HepG2 (cell line): ENCODE measurements around the gene RIPPLY1. TPM values are rescaled to one million over a fixed set of nuclear protein-coding genes. Genes with fewer than 3 reads are reported as not detected.

ENCODE experiments used
- ARID5B ChIP-seq: IDR thresholded peaks from 2 replicates; pipeline ENCODE4 v1.4.0; 2020; ENCODE audit warnings: mild to moderate bottlenecking, missing genetic modification reagents
- BCL6 ChIP-seq: IDR thresholded peaks from 2 replicates; pipeline ENCODE4 v1.6.1; 2016; ENCODE audit warnings: missing genetic modification reagents, missing compliant biosample characterization
- ELF3 ChIP-seq: IDR thresholded peaks from 2 replicates; pipeline ENCODE4 v1.6.1; 2016; ENCODE audit warnings: missing genetic modification reagents, missing compliant biosample characterization
- ETV5 ChIP-seq: IDR thresholded peaks from 2 replicates; pipeline ENCODE4 v1.6.1; 2018; ENCODE audit warnings: missing biosample characterization, missing genetic modification reagents, inconsistent platforms, borderline replicate concordance
- HDAC2 ChIP-seq: sonication (generic); formaldehyde crosslinking; IDR thresholded peaks from 2 replicates; pipeline ENCODE4 v1.4.0; 2020; ENCODE audit warnings: missing genetic modification reagents
- HMG20B ChIP-seq: conservative IDR thresholded peaks from 2 replicates; pipeline ENCODE4 v1.6.1; 2016; ENCODE audit warnings: missing genetic modification reagents, missing compliant biosample characterization
- ISL2 ChIP-seq: sonication (generic); formaldehyde crosslinking; IDR thresholded peaks from 2 replicates; pipeline ENCODE4 v1.5.0; 2020; ENCODE audit warnings: missing genetic modification reagents
- KDM6A ChIP-seq: IDR thresholded peaks from 2 replicates; pipeline ENCODE4 v1.6.1; 2016; ENCODE audit warnings: low read depth
- LRRFIP1 ChIP-seq: sonication (generic); formaldehyde crosslinking; conservative IDR thresholded peaks from 2 replicates; pipeline ENCODE4 v1.4.0; 2020; ENCODE audit warnings: missing genetic modification reagents
- MED1 ChIP-seq: sonication (generic); formaldehyde crosslinking; IDR thresholded peaks from 2 replicates; pipeline ENCODE4 v1.4.0; 2020; ENCODE audit warnings: missing genetic modification reagents
- MEIS1 ChIP-seq: sonication (generic); formaldehyde crosslinking; IDR thresholded peaks from 2 replicates; pipeline ENCODE4 v1.9.0; 2021; ENCODE audit warnings: mild to moderate bottlenecking, missing genetic modification reagents, moderate library complexity, borderline replicate concordance
- NR2F2 ChIP-seq: IDR thresholded peaks from 2 replicates; pipeline ENCODE4 v1.6.1; 2012; ENCODE audit warnings: low read depth, inconsistent platforms, borderline replicate concordance
- PAX8 ChIP-seq: sonication (generic); formaldehyde crosslinking; IDR thresholded peaks from 2 replicates; pipeline ENCODE4 v1.8.0; 2022; ENCODE audit warnings: mild to moderate bottlenecking, missing genetic modification reagents, borderline replicate concordance
- PHF20 ChIP-seq: sonication (generic); formaldehyde crosslinking; IDR thresholded peaks from 2 replicates; pipeline ENCODE4 v1.5.0; 2020; ENCODE audit warnings: mild to moderate bottlenecking, missing genetic modification reagents
- POLR2AphosphoS5 ChIP-seq: IDR thresholded peaks from 2 replicates; pipeline ENCODE4 v1.6.1; 2012; ENCODE audit warnings: low read depth, low read length
- POLR2G ChIP-seq: fragments of 200-400 bp; formaldehyde crosslinking; IDR thresholded peaks from 2 replicates; pipeline ENCODE4 v1.6.1; 2018; ENCODE audit warnings: mild to moderate bottlenecking, low read depth, low read length, moderate library complexity
- SUZ12 ChIP-seq: fragments of 150-350 bp; IDR thresholded peaks from 2 replicates; pipeline ENCODE4 v1.6.1; 2014; ENCODE audit warnings: low read depth, low read length
- TBX2 ChIP-seq: sonication (generic); formaldehyde crosslinking; IDR thresholded peaks from 2 replicates; pipeline ENCODE4 v1.5.0; 2020; ENCODE audit warnings: missing genetic modification reagents, mild to moderate bottlenecking, borderline replicate concordance
- ZBTB3 ChIP-seq: sonication (generic); formaldehyde crosslinking; IDR thresholded peaks from 2 replicates; pipeline ENCODE4 v1.4.0; 2020; ENCODE audit warnings: low read depth, mild to moderate bottlenecking, moderate library complexity, missing genetic modification reagents, borderline replicate concordance
- ZNF24 ChIP-seq: fragments of 450-650 bp; IDR thresholded peaks from 2 replicates; pipeline ENCODE4 v1.6.1; 2017; ENCODE audit warnings: antibody characterized with exemption, mild to moderate bottlenecking
- ZNF383 ChIP-seq: sonication (generic); formaldehyde crosslinking; IDR thresholded peaks from 2 replicates; pipeline ENCODE4 v1.4.0; 2020; ENCODE audit warnings: missing genetic modification reagents, mild to moderate bottlenecking, borderline replicate concordance
- ZNF484 ChIP-seq: sonication (generic); formaldehyde crosslinking; IDR thresholded peaks from 2 replicates; pipeline ENCODE4 v1.5.1; 2020; ENCODE audit warnings: mild to moderate bottlenecking, low read depth, missing genetic modification reagents, borderline replicate concordance
- ZNF615 ChIP-seq: sonication (generic); formaldehyde crosslinking; IDR thresholded peaks from 2 replicates; pipeline ENCODE4 v1.5.0; 2020; ENCODE audit warnings: mild to moderate bottlenecking, missing genetic modification reagents, borderline replicate concordance
- ZNF670 ChIP-seq: sonication (generic); formaldehyde crosslinking; IDR thresholded peaks from 2 replicates; pipeline ENCODE4 v1.8.0; 2022; ENCODE audit warnings: mild to moderate bottlenecking, missing genetic modification reagents, borderline replicate concordance
- ZNF704 ChIP-seq: sonication (generic); formaldehyde crosslinking; IDR thresholded peaks from 2 replicates; pipeline ENCODE4 v1.8.1; 2023; ENCODE audit warnings: mild to moderate bottlenecking, inconsistent platforms, moderate library complexity, missing genetic modification reagents, borderline replicate concordance
- polyA plus RNA-seq, 8 experiments: library from polyadenylated mRNA; depleted of rRNA in 3 of 8; stranded (reverse) in 7 of 8; unstranded in 1 of 8; fragments of >200 nt; fragmentation: Illumina TruSeq in 4 of 8; extraction: Trizol in 4 of 8; gene quantifications; 2 replicates each; pipeline versions ENCODE4 v1.2.1 to v1.2.3, GENCODE V29; 2011 to 2016; ENCODE audit warnings: low read depth in 4 of 8, missing spikeins in 1 of 8, mixed read lengths in 1 of 8; ENCODE audit not compliant: insufficient read depth in 1 of 8
- total RNA-seq, 5 experiments: library from RNA; depleted of rRNA; stranded (reverse); fragments of >200 nt; fragmentation: Illumina TruSeq; extraction: Trizol; gene quantifications; 2 replicates each; pipeline ENCODE4 v1.2.3, GENCODE V29; 2016; ENCODE audit warnings: low read depth in 1 of 5

Gene RIPPLY1
- total and polyA plus RNA-seq, 2 of the 13 experiments (the other 11 are each of a cell fraction or from before 2014, with no cell fraction given), result 0.41 to 0.49 TPM

DNA sequence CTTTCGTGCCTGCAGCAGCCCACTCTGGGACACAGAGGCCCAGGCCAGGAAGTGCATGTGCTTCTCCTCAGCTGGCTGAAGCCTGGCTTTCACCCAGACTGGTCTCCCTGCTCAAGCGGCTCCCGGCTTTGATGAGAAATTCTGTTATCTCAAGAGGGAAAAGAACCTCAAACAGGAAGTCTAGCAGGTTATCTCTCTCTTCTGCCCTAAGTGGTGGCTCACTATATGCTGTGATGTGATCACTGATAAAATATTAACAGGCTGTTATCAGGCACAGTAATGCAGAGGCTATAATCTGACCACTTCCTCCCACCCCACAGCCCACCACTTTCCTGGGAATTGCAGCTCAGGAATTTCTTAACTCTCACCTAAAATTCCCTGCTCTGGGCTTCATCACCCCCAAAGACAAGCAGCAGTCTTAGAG, 30.4 kb upstream of the RIPPLY1 start (continued):
- TF ChIP-seq MED1 (0 out of 2 replicates have a peak, but pooled peaks have one; percentile 21), HMG20B (CRISPR knock-in tag) (no peak), ARID5B (peak; percentile 53), ZNF383 (CRISPR knock-in tag) (no peak), ZNF704 (CRISPR knock-in tag) (no peak), PHF20 (CRISPR knock-in tag) (no peak), HDAC2 (CRISPR knock-in tag) (peak; percentile 50; the same call in 1 of the 2 replicates), SUZ12 (no peak), ZNF24 (no peak), ZNF670 (no peak), KDM6A (CRISPR knock-in tag) (no peak), TBX2 (CRISPR knock-in tag) (peak; percentile 46; the same call in 1 of the 2 replicates), NR2F2 (peak; percentile 64; the same call in 1 of the 2 replicates), MEIS1 (CRISPR knock-in tag) (no peak), POLR2G (peak; percentile 60; the same call in 1 of the 2 replicates), ETV5 (CRISPR knock-in tag) (peak; percentile 86), LRRFIP1 (CRISPR knock-in tag) (no peak), BCL6 (CRISPR knock-in tag) (peak; percentile 63), POLR2AphosphoS5 (peak; percentile 22; the same call in 1 of the 2 replicates), ISL2 (CRISPR knock-in tag) (peak; percentile 73), PAX8 (CRISPR knock-in tag) (no peak), ZBTB3 (no peak), ZNF615 (no peak), ZNF484 (no peak), ELF3 (CRISPR knock-in tag) (peak; percentile 65)
